Mucosa of stomach (tissue), 1 donor: ENCODE measurements around the gene BPHL.
A peak's percentile ranks its signal among the peaks of the same experiment; 100 is the strongest.
"Not testable (repeated sequence)": the region's sequence is repeated elsewhere in the genome, so short reads cannot be mapped to it uniquely, and the experiment has no call there.

Experiments
- H3K27me3 ChIP-seq: one replicate; pipeline ENCODE4 v1.7.0; 2013; ENCODE audit warnings: mild to moderate bottlenecking, low read length; ENCODE audit not compliant: control insufficient read depth, insufficient read depth
- H3K36me3 ChIP-seq: one replicate; pipeline ENCODE4 v1.7.0; 2013; ENCODE audit warnings: low read length; ENCODE audit not compliant: control insufficient read depth, insufficient read depth
- H3K4me1 ChIP-seq: one replicate; pipeline ENCODE4 v1.7.0; 2013; ENCODE audit warnings: mild to moderate bottlenecking, low read length; ENCODE audit not compliant: control insufficient read depth, insufficient read depth
- H3K4me3 ChIP-seq: one replicate; pipeline ENCODE4 v1.7.0; 2013; ENCODE audit warnings: low read length
- H3K9ac ChIP-seq: one replicate; pipeline ENCODE4 v1.7.0; 2013; ENCODE audit warnings: mild to moderate bottlenecking, low read length, moderate library complexity
- H3K9me3 ChIP-seq: one replicate; pipeline ENCODE4 v1.7.0; 2013; ENCODE audit warnings: mild to moderate bottlenecking, low read length, moderate library complexity; ENCODE audit not compliant: control insufficient read depth
- donor health status: Pancreatic carcinoma.

BPHL gene

DNA sequence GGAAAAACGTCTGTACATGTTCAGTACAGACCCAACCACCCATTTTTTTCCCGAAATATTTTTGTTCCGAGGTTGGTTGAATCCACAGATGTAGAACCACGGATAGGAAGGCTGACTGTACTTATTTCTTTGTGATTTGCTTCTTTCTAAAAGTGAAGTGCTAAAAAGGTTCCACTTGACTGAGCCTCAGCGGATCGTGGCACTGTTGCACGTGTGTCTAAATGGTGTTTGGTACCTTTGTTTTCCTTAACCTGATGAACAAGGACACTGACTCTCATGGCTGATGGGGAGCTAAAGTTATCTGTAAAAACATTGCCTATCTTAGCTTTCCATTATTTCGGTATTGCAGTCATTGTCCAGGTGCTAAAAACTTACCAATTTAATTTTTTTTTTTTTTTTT lies 6.2 kb downstream of the BPHL start:
- no peaks in the 10 kb centered on the region for H3K36me3 ChIP-seq
- H3K4me3 ChIP-seq: no peak overlapping the region
- H3K27me3 ChIP-seq: no peaks in the 10 kb centered on the region
- H3K9ac ChIP-seq: no peak overlapping the region
- H3K9me3 ChIP-seq: no peaks in the 10 kb centered on the region
- no peaks in the 10 kb centered on the region for H3K4me1 ChIP-seq

GRCh38 chr6:3125815-3126214 lies 7.3 kb downstream of the BPHL start:
- no peaks in the 10 kb centered on the region for H3K36me3 ChIP-seq
- H3K4me3 ChIP-seq: no peak overlapping the region
- H3K27me3 ChIP-seq: no peaks in the 10 kb centered on the region
- H3K4me1 ChIP-seq: no peaks in the 10 kb centered on the region
- no peaks in the 10 kb centered on the region for H3K9me3 ChIP-seq
- no peak overlapping the region for H3K9ac ChIP-seq

- H3K36me3 ChIP-seq: no peaks in the 10 kb centered on the region
Measured at GRCh38 chr6:3128356-3129108, 10.0 kb downstream of the BPHL start.

GRCh38 chr6:3131695-3132094 lies 13.2 kb downstream of the BPHL start:
- no peaks in the 10 kb centered on the region for H3K9me3 ChIP-seq
- H3K4me3 ChIP-seq: no peak overlapping the region
- H3K36me3 ChIP-seq: no peaks in the 10 kb centered on the region
- no peaks in the 10 kb centered on the region for H3K27me3 ChIP-seq
- H3K4me1 ChIP-seq: peaks cover 17% of the 10 kb centered on the region
- H3K9ac ChIP-seq: no peak overlapping the region

More at GRCh38 chr6:3128356-3129108, 10.0 kb downstream of the BPHL start:
- Histone ChIP-seq H3K9me3 (no peaks in the 10 kb centered on the region), H3K4me3 (no peak overlapping the region), H3K9ac (no peak overlapping the region), H3K27me3 (no peaks in the 10 kb centered on the region), H3K4me1 (no peaks in the 10 kb centered on the region)

DNA sequence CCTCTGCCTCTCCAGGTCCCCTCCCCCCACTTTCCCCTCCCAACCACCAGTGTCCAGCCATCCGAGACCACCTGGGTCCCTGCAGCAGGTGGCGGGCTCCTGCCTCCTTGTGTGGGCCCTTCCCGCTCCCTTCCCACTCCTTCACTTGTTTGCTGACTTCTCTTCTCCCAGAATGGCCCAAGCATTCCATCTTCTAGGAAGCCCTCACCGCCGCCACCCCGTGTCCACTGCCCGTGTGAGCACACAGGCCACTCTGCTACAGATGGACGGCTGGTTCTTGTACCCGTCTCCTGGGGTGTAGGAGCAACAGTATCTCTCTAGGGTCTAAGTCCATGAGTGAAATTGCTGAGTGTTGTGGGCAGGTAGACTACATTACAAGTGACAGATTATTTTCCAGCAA lies 15.0 kb downstream of the BPHL start:
- H3K9ac ChIP-seq: no peak overlapping the region
- no peaks in the 10 kb centered on the region for H3K9me3 ChIP-seq
- no peak overlapping the region for H3K4me3 ChIP-seq
- H3K27me3 ChIP-seq: no peaks in the 10 kb centered on the region
- H3K36me3 ChIP-seq: no peaks in the 10 kb centered on the region
- peaks cover 25% of the 10 kb centered on the region for H3K4me1 ChIP-seq

DNA sequence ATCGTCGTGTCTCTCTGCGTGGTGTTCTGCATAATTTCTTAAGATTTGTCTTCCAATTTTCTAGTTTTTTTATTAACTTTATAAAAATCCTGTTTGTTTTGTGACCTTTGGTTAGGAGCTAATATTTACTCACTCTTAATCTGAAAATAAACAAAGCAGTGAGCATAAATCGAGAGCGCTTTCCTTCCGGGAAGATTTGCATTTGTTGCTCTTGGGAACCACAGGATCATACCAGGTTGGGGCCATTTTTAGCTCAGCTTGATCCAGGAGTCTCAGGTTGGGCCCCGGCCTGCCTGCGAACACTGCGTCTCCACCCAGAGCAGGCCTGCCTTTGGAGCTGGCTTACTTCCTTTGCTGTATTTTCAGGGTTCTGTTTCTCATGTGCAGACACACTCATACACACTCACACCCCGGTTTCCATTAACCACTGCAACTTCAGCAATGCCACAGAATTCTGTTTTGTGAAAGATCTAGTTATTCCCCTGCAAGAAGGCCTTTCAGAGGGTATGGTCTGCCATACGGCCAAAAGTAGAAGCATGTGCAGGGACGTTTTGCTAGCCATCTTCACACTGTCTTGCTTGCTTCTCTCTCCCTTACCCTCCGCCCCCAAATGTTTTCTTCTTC lies 17.3 kb downstream of the BPHL start:
- H3K4me1 ChIP-seq: peaks cover 36% of the 10 kb centered on the region
- H3K9ac ChIP-seq: peak overlapping the region; percentile 5
- peak overlapping the region; percentile 37 for H3K4me3 ChIP-seq
- no peaks in the 10 kb centered on the region for H3K27me3 ChIP-seq
- no peaks in the 10 kb centered on the region for H3K9me3 ChIP-seq
- H3K36me3 ChIP-seq: no peaks in the 10 kb centered on the region

- H3K36me3 ChIP-seq: no peaks in the 10 kb centered on the region
- peaks cover 36% of the 10 kb centered on the region for H3K4me1 ChIP-seq
- peak overlapping the region; percentile 37 for H3K4me3 ChIP-seq
- H3K9me3 ChIP-seq: no peaks in the 10 kb centered on the region
- H3K9ac ChIP-seq: peak overlapping the region; percentile 5
- no peaks in the 10 kb centered on the region for H3K27me3 ChIP-seq
Measured at GRCh38 chr6:3136292-3137011, 17.9 kb downstream of the BPHL start.

GRCh38 chr6:3137057-3137777 lies 18.7 kb downstream of the BPHL start:
- no peak overlapping the region for H3K9ac ChIP-seq
- H3K9me3 ChIP-seq: no peaks in the 10 kb centered on the region
- H3K27me3 ChIP-seq: no peaks in the 10 kb centered on the region
- peaks cover 36% of the 10 kb centered on the region for H3K4me1 ChIP-seq
- no peak overlapping the region for H3K4me3 ChIP-seq
- no peaks in the 10 kb centered on the region for H3K36me3 ChIP-seq

DNA sequence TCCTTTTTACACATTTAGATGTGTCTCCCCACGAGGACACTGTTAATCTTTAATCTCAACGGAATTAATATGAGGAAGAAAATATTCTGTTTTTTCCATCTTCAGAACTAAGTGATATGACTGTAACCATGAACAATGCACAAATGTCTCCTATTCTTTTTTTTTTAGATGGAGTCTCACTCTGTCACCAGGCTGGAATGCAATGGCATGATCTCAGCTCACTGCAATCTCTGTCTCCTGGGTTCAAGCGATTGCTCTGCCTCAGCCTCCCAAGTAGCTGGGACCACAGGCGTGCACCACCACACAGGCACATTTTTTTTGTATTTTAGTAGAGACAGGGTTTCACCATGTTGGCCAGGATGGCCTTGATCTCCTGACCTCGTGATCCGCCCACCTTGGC lies 19.4 kb downstream of the BPHL start:
- peaks cover 36% of the 10 kb centered on the region for H3K4me1 ChIP-seq

DNA sequence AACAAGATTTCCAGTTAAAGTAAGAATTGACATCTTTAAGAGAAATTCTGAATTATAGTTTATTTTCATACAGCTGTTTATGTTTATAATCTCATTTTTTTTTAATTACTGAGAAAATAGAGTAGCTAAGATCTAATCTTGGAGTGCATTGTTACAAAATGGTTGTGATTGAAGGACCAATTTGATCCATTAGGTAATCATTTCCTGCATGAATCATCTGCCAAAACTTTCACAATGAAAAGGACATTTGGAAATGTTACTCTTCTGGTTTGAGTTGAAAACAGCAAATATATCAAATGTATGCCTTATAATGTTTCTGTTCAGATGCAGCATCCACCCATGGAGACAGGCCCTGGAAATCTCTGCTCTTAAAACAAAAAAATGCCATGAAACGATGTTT lies 19.8 kb downstream of the BPHL start:
- no peak overlapping the region for H3K9ac ChIP-seq
- no peaks in the 10 kb centered on the region for H3K27me3 ChIP-seq
- H3K36me3 ChIP-seq: no peaks in the 10 kb centered on the region
- H3K4me1 ChIP-seq: peaks cover 36% of the 10 kb centered on the region
- no peak overlapping the region for H3K4me3 ChIP-seq
- H3K9me3 ChIP-seq: no peaks in the 10 kb centered on the region

More for the DNA sequence above, 19.4 kb downstream of the BPHL start:
- H3K9ac ChIP-seq, H3K9me3 ChIP-seq, H3K27me3 ChIP-seq, H3K4me3 ChIP-seq, H3K36me3 ChIP-seq: not testable (repeated sequence)

- peaks cover 36% of the 10 kb centered on the region for H3K4me1 ChIP-seq
- H3K36me3 ChIP-seq: no peaks in the 10 kb centered on the region
- H3K9me3 ChIP-seq: no peaks in the 10 kb centered on the region
- no peaks in the 10 kb centered on the region for H3K27me3 ChIP-seq
- no peak overlapping the region for H3K4me3 ChIP-seq
- H3K9ac ChIP-seq: no peak overlapping the region
Measured at GRCh38 chr6:3139090-3139903, 20.8 kb downstream of the BPHL start.
